Measurements from ENCODE around the gene FBXW4. TPM values are rescaled to one million over a fixed set of nuclear protein-coding genes. Genes with fewer than 3 reads are reported as not detected.
A peak's percentile ranks its signal among the peaks of the same experiment; 100 is the strongest.

The FBXW4 gene
- total RNA-seq, 2 experiments from 2014 or later, result 43.1 to 60.9 TPM

DNA sequence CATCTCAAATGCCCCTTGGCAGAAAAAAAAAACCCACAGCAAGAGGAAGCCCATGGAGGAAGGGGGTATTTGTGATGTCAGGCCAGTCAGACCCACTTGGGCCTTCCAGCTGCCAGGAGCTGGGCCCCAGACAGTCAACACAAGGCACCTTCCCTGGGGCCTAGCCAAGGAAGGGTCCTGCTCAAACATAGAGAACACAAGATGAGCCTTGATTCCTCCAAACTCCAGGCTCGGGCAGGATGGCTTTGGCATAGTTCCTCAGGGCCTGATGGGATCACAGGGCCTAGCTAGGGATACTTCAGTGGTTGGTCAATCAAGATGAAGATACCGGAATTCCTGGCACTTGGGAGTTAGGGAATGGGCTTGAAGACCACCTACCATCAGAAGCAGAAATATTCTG is 76.1 kb downstream of the FBXW4 start:
- BruUV-seq (replicated peaks), result no TSS peak
- peak overlapping the region; percentile 65 for H3K4me2 ChIP-seq (ENCODE audit: low read length)
- H3K36me3 ChIP-seq (ENCODE audit: insufficient read depth, low read length), result peaks cover 48% of the 10 kb centered on the region
- H3K9me2 ChIP-seq (ENCODE audit: insufficient read depth, low read length), result no peaks in the 10 kb centered on the region
- no peaks in the 10 kb centered on the region for H4K20me1 ChIP-seq (ENCODE audit: insufficient read depth, low read length)
- no peak overlapping the region for H2AFZ ChIP-seq (ENCODE audit: low read length)
- DNase-seq (ENCODE audit: low spot score), result peak; percentile 9
- no peaks in the 10 kb centered on the region for H3K9me3 ChIP-seq (ENCODE audit: low read length)
- intact Hi-C loops (cut with micrococcal nuclease; ENCODE audit: unreplicated experiment), result loop anchor here (5.0 kb wide), 1 partner anchor 163 kb away; the partner anchor contains the start of gene NPM3
- CTCF ChIA-PET (ENCODE audit: unreplicated experiment), result no interaction called here
- H3K4me3 ChIP-seq (ENCODE audit: low read depth, low read length, poor library complexity, severe bottlenecking), result peak overlapping the region; percentile 47
- peaks cover 54% of the 10 kb centered on the region for H3K4me1 ChIP-seq (ENCODE audit: insufficient read depth, low read length, poor library complexity, severe bottlenecking)
- H3K79me2 ChIP-seq (ENCODE audit: insufficient read depth, low read depth, low read length), result no peaks in the 10 kb centered on the region
- no peak for TF ChIP-seq EZH2phosphoT487 (IDR thresholded peaks at IDR 0.05; ENCODE audit: borderline replicate concordance, low read depth, low read length)
- TF ChIP-seq, protein P1, sequence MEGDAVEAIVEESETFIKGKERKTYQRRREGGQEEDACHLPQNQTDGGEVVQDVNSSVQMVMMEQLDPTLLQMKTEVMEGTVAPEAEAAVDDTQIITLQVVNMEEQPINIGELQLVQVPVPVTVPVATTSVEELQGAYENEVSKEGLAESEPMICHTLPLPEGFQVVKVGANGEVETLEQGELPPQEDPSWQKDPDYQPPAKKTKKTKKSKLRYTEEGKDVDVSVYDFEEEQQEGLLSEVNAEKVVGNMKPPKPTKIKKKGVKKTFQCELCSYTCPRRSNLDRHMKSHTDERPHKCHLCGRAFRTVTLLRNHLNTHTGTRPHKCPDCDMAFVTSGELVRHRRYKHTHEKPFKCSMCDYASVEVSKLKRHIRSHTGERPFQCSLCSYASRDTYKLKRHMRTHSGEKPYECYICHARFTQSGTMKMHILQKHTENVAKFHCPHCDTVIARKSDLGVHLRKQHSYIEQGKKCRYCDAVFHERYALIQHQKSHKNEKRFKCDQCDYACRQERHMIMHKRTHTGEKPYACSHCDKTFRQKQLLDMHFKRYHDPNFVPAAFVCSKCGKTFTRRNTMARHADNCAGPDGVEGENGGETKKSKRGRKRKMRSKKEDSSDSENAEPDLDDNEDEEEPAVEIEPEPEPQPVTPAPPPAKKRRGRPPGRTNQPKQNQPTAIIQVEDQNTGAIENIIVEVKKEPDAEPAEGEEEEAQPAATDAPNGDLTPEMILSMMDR (conservative IDR thresholded peaks at IDR 0.05; ENCODE audit: low read length), result no peak
- POLR2A ChIA-PET, result no interaction called here
- H3K27ac ChIP-seq (ENCODE audit: low read depth, low read length, poor library complexity, severe bottlenecking), result peak overlapping the region; percentile 96

DNA sequence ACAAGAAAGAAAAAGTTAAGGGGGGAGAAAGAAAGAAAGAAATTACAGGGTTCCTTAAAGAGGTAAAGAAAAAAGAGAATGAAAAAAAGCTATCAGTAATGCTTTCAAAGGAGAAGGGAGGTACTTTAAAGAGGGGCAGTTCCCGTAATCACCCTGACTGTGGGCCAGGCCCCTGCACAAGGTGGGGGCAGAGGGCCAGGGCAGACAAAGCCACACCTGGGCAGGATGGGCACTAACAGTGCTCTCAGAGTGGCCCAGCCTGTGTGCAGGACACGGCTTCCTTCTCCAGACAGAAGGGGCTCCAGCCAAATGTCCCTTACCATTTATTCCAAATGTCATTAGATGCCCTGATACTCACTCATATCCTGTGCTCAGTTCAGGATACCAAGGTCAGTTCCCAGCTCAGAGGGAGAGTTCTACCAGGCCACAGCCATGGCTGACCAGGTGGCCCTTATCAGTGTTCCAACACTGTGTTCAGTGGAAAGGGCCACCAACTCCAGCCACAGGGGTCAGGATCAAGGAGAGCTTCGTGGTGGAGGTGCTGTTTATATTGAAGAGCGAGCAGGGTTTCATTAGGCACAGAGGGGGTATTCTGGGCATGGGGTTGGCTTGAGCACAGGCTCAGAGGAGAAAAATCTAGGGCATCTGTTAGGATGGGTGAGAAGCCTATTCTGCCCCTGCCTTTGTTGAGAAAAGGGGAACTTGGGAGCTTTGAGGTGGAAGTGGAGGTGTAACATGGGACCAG is 77.0 kb downstream of the FBXW4 start:
- DNase-seq (ENCODE audit: low spot score), result peak; percentile 26
- H3K9me2 ChIP-seq (ENCODE audit: insufficient read depth, low read length), result no peaks in the 10 kb centered on the region
- BruUV-seq (replicated peaks), result no TSS peak
- H2AFZ ChIP-seq (ENCODE audit: low read length), result peak overlapping the region; percentile 34; the same call in 1 of the 2 replicates
- no peaks in the 10 kb centered on the region for H3K79me2 ChIP-seq (ENCODE audit: insufficient read depth, low read depth, low read length)
- peak overlapping the region; percentile 65 for H3K4me2 ChIP-seq (ENCODE audit: low read length)
- peaks cover 40% of the 10 kb centered on the region for H3K36me3 ChIP-seq (ENCODE audit: insufficient read depth, low read length)
- peaks cover 52% of the 10 kb centered on the region for H3K4me1 ChIP-seq (ENCODE audit: insufficient read depth, low read length, poor library complexity, severe bottlenecking)
- CTCF ChIA-PET (ENCODE audit: unreplicated experiment), result no interaction called here
- H3K9me3 ChIP-seq (ENCODE audit: low read length), result no peaks in the 10 kb centered on the region
- intact Hi-C loops (cut with micrococcal nuclease; ENCODE audit: unreplicated experiment), result loop anchor here (1.0 to 5.0 kb wide), 2 partner anchors 76 to 164 kb away; partner anchors contain the start of gene NPM3
- POLR2A ChIA-PET, result interaction anchor here (1.0 to 1.2 kb wide), 3 partner anchors 14 to 201 kb away, joined by 3 to 4 read pairs (median 3); partner anchors contain the start of gene OGA
- H3K4me3 ChIP-seq (ENCODE audit: low read depth, low read length, poor library complexity, severe bottlenecking), result peak overlapping the region; percentile 47
- H4K20me1 ChIP-seq (ENCODE audit: insufficient read depth, low read length), result no peaks in the 10 kb centered on the region
- TF ChIP-seq EZH2phosphoT487 (IDR thresholded peaks at IDR 0.05; ENCODE audit: borderline replicate concordance, low read depth, low read length), result no peak
- TF ChIP-seq, protein P1 (conservative IDR thresholded peaks at IDR 0.05; ENCODE audit: low read length), result no peak
- peak overlapping the region; percentile 96 for H3K27ac ChIP-seq (ENCODE audit: low read depth, low read length, poor library complexity, severe bottlenecking)
